ENCODE data around the gene NUDCD3. TPM values are rescaled to one million over a fixed set of nuclear protein-coding genes. Genes with fewer than 3 reads are reported as not detected.
"Not testable (repeated sequence)": the region's sequence is repeated elsewhere in the genome, so short reads cannot be mapped to it uniquely, and the experiment has no call there.

The NUDCD3 gene
- total RNA-seq, 1 experiment from 2014 or later: 68.1 TPM

GRCh38 chr7:44524811-44525388 lies 34.4 kb upstream of the NUDCD3 start:
- Histone ChIP-seq H3K36me3 (replicated peaks; ENCODE audit: control insufficient read depth, insufficient read depth, low read length) (no peaks in the 10 kb centered on the region), H3K27me3 (ENCODE audit: control insufficient read depth, insufficient read depth, low read length) (no peaks in the 10 kb centered on the region), H3K4me3 (ENCODE audit: insufficient read depth, low read depth, low read length) (no peak overlapping the region)
- DNase-seq: no peak

DNA sequence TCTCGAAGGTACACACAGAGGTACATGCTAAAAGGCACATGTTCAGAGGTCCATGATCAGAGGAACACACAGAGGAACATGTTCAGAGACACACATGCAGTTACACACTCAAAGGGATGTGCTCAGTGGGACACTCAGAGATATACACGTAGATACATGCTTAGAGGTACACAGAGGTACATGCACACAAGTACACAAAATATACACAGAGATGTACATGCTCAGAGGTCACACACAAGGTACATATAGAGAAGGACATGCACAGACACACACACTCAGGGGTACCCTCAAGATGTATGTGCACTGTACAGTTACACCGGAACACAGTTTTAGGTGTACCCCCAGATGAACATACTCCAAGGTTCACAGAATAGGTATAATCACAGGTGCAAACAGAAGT lies 31.9 kb upstream of the NUDCD3 start:
- Histone ChIP-seq H3K4me3 (ENCODE audit: insufficient read depth, low read depth, low read length) (no peak overlapping the region), H3K36me3 (replicated peaks; ENCODE audit: control insufficient read depth, insufficient read depth, low read length) (no peaks in the 10 kb centered on the region), H3K27me3 (ENCODE audit: control insufficient read depth, insufficient read depth, low read length) (no peaks in the 10 kb centered on the region)
- no peak for DNase-seq

GRCh38 chr7:44521347-44522095 lies 31.1 kb upstream of the NUDCD3 start:
- Histone ChIP-seq H3K4me3 (ENCODE audit: insufficient read depth, low read depth, low read length) (no peak overlapping the region), H3K36me3 (replicated peaks; ENCODE audit: control insufficient read depth, insufficient read depth, low read length) (no peaks in the 10 kb centered on the region), H3K27me3 (ENCODE audit: control insufficient read depth, insufficient read depth, low read length) (no peaks in the 10 kb centered on the region)
- DNase-seq: no peak

DNA sequence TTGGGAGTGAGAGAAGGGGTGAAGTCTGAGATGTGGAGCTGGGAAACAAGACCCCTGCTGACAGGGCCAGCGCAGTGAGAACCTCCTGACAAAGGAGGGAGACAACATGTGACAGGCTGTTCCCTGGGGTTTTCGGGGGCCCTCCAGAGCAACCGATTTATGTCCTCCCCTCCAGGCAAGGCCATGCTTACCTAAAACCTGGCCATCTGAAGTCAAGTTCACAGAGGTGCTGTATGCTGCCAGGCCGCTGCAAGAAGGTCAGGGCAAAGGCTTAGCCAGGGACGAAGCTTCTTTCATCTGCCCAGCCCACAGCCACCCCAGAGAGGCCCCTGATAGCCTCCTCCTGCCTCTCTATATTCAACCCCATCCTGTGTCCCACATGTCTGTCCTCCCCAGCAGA lies 30.1 kb upstream of the NUDCD3 start:
- Histone ChIP-seq H3K36me3 (replicated peaks; ENCODE audit: control insufficient read depth, insufficient read depth, low read length) (no peaks in the 10 kb centered on the region), H3K4me3 (ENCODE audit: insufficient read depth, low read depth, low read length) (no peak overlapping the region), H3K27me3 (ENCODE audit: control insufficient read depth, insufficient read depth, low read length) (no peaks in the 10 kb centered on the region)
- no peak for DNase-seq

GRCh38 chr7:44519546-44519945 lies 29.1 kb upstream of the NUDCD3 start:
- DNase-seq: no peak
- H3K27me3 ChIP-seq (ENCODE audit: control insufficient read depth, insufficient read depth, low read length): no peaks in the 10 kb centered on the region
- no peaks in the 10 kb centered on the region for H3K36me3 ChIP-seq (replicated peaks; ENCODE audit: control insufficient read depth, insufficient read depth, low read length)
- no peak overlapping the region for H3K4me3 ChIP-seq (ENCODE audit: insufficient read depth, low read depth, low read length)

DNA sequence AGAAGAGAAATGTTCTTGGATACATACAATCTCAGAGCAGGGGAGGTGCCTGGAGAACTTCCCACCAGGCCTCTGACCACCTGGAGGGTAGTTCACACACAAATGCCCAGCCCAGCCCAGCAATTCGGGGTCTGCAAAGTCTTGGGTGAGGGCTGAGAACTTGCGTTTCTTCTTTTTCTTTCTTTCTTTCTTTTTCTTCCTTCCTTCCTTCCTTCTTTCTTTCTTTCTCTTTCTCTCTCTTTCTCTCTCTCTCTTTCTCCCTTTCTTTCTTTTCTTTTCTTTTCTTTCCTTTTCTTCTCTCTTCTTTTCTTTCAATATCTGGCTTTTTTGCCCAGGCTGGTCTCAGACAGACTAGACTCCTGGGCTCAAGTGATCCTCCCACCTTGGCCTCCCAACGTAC lies 28.3 kb upstream of the NUDCD3 start:
- Histone ChIP-seq H3K36me3 (replicated peaks; ENCODE audit: control insufficient read depth, insufficient read depth, low read length) (no peaks in the 10 kb centered on the region), H3K27me3 (ENCODE audit: control insufficient read depth, insufficient read depth, low read length) (no peaks in the 10 kb centered on the region), H3K4me3 (ENCODE audit: insufficient read depth, low read depth, low read length) (no peak overlapping the region)
- DNase-seq: no peak

GRCh38 chr7:44517175-44517574 lies 26.7 kb upstream of the NUDCD3 start:
- Histone ChIP-seq H3K36me3 (replicated peaks; ENCODE audit: control insufficient read depth, insufficient read depth, low read length) (no peaks in the 10 kb centered on the region), H3K27me3 (ENCODE audit: control insufficient read depth, insufficient read depth, low read length) (no peaks in the 10 kb centered on the region), H3K4me3 (ENCODE audit: insufficient read depth, low read depth, low read length) (no peak overlapping the region)
- no peak for DNase-seq

DNA sequence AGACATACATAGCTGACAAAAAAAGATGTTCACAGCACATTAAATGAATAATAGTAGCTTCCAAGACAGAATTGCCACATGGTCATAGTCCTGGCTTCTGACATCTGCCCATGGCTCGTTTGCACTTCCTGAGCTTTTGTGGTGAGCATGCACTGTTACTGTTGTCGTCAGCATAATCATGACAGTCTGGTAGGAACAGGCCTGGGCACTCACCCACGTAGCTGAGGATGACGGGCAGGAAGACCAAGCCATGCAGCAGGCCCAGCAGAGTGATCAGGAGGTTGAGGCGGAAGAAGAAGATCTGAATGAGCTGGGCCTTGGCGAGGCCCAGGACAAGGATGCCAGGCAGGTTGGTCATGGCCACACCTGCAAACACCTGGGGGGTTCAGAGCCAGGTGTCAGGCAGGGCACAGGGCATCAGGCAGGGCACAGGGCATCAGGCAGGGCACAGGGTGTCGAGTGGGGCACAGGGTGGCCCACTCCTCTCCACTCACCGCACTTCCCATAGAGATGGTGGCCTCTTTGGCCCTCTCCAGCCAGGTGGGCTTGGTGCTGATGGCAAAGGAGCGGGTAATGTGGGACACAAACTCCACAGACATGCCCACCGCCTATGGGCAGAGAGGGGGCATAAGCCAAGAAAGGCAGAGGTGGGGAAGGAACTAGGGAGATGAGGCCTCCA lies 25.3 kb upstream of the NUDCD3 start:
- H3K4me3 ChIP-seq (ENCODE audit: insufficient read depth, low read depth, low read length): no peak overlapping the region
- no peaks in the 10 kb centered on the region for H3K27me3 ChIP-seq (ENCODE audit: control insufficient read depth, insufficient read depth, low read length)
- no peak for DNase-seq
- no peaks in the 10 kb centered on the region for H3K36me3 ChIP-seq (replicated peaks; ENCODE audit: control insufficient read depth, insufficient read depth, low read length)

DNA sequence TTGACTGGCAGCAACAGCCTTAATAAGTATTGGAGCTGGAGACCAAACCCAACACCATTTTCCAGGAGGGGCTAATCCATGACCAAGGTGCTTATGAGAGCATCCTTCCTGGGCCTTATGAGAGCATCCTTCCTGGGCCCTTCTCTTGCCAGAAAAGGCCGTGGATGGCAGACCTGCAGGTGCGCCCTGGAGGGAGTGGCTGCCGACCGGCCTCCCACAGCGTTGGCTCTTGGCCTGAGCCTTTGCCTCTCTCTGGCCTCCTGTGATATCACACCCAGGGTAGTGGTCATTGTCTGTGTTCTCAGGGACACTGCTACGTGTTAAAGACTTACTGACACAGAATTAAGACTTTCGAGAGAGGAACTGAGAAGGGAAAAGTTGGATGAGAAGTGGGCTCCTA lies 22.3 kb upstream of the NUDCD3 start:
- Histone ChIP-seq H3K27me3 (ENCODE audit: control insufficient read depth, insufficient read depth, low read length) (no peaks in the 10 kb centered on the region), H3K36me3 (replicated peaks; ENCODE audit: control insufficient read depth, insufficient read depth, low read length) (no peaks in the 10 kb centered on the region), H3K4me3 (ENCODE audit: insufficient read depth, low read depth, low read length) (no peak overlapping the region)
- no peak for DNase-seq

DNA sequence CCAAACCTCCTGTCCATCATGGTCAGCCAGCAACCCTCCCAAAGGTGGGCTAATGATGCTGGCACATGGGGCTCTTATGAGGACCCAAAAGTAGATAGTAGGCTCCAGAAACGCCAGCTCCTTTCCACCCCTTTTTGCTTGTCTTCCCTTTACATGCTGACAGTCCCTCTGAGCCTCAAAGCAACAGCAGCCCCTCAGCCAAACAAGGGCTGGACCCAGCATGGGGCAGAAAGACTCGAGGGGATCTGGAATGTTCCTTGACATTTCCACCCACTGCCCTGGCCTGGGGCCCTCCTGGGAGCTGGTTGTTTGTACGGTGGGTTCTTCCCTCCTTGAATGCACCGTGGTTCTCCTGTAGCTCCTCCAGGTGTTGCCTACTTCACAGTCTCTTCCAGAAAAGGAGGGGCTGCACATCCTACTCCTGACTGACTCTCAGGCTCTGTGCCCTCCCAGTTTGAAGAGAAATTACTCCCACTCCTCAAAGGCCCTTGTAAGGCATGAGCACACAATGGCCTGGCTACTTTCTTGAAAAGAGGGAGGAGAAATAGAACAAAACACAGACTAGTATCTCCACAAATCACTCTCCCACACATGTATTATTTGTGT lies 21.5 kb upstream of the NUDCD3 start:
- H3K27me3 ChIP-seq (ENCODE audit: control insufficient read depth, insufficient read depth, low read length): no peaks in the 10 kb centered on the region

GRCh38 chr7:44511236-44511635 lies 20.8 kb upstream of the NUDCD3 start:
- DNase-seq: no peak
- Histone ChIP-seq H3K36me3 (replicated peaks; ENCODE audit: control insufficient read depth, insufficient read depth, low read length) (no peaks in the 10 kb centered on the region), H3K4me3 (ENCODE audit: insufficient read depth, low read depth, low read length) (no peak overlapping the region), H3K27me3 (ENCODE audit: control insufficient read depth, insufficient read depth, low read length) (no peaks in the 10 kb centered on the region)

More for the DNA sequence above, 21.5 kb upstream of the NUDCD3 start:
- Histone ChIP-seq H3K4me3 (ENCODE audit: insufficient read depth, low read depth, low read length) (no peak overlapping the region), H3K36me3 (replicated peaks; ENCODE audit: control insufficient read depth, insufficient read depth, low read length) (no peaks in the 10 kb centered on the region)
- DNase-seq: no peak

DNA sequence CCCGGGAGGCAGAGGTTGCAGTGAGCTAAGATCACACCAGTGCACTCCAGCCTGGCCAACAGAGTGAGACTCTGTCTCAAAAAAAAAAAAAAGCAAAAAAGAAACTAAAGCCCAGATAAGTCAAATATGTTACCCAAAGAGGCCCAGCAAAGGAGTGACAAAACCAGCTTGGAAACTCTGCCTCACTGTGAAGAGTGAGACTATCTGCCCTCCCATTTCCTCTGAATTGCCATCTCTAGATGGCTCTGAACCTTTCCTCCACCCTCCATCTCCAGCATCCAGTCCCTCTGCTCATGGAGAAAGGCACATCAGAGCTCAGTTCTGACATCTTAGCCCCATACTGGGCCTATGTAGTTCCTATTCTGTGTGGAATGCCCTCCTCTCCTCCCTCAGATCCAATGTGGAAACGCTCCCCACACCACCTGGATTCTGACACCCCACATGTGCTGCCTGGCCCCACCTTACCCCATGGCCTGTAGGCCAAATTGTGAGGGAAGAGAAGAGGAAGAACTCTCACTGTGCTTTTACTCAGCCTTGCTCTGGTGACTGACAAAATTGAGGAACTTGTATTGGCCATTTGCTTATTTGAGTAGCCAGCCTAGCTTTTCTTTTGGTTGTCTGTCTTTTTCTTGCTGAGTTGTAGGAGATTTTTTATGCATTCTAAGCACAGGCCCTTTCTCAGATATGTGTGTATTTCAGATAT lies 18.0 kb upstream of the NUDCD3 start:
- no peak for DNase-seq

DNA sequence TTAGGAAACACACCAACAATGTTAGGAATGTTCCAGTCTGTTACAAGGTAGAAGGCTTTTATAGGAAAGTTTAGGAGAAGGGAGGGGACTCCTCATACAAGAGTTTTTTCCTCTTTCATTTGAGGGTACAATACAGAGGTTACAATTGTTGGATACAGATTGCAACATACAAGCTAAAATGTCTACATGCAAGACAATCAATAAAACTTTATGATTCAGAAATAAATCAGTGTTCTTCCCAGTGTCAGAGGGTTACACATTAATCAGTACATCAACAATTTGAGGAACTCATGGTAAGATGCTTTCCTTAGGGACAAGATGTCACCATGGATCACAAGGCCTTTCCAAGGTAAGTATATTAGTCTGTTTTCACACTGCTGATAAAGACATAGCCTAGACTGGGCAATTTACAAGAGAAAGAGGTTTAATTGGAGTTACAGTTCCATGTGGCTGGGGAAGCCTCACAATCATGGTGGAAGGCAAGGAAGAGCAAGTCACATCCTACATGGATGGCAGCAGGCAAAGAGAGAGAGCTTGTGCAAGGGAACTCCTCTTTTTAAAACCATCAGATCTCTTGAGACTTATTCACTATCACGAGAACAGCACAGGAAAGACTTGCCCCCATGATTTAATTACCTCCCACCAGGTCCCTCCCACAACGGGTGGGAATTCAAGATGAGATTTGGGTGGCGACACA lies 16.3 kb upstream of the NUDCD3 start:
- not testable (repeated sequence) for H3K36me3 ChIP-seq (replicated peaks; ENCODE audit: control insufficient read depth, insufficient read depth, low read length); DNase-seq; H3K27me3 ChIP-seq (ENCODE audit: control insufficient read depth, insufficient read depth, low read length); H3K4me3 ChIP-seq (ENCODE audit: insufficient read depth, low read depth, low read length)

More for the DNA sequence above, 18.0 kb upstream of the NUDCD3 start:
- Histone ChIP-seq H3K4me3 (ENCODE audit: insufficient read depth, low read depth, low read length) (no peak overlapping the region), H3K36me3 (replicated peaks; ENCODE audit: control insufficient read depth, insufficient read depth, low read length) (no peaks in the 10 kb centered on the region), H3K27me3 (ENCODE audit: control insufficient read depth, insufficient read depth, low read length) (no peaks in the 10 kb centered on the region)

DNA sequence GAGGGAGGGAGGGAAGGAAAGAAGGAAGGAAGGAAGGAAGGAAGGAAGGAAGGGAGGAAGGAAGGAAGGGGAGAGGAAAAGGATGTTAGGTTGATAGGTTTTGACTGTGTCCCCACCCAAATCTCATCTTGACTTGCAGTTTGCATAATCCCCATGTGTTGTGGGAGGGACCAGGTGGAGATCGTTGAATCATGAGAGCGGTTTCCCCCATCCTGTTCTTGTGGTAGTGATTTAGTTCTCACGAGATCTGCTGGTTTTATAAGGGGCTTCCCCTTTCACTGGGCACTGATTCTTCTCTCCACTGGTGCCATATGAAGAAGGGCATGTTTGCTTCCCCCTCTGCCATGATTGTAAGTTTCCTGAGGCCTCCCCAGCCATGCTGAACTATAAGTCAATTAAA lies 15.1 kb upstream of the NUDCD3 start:
- DNase-seq: no peak
- Histone ChIP-seq H3K4me3 (ENCODE audit: insufficient read depth, low read depth, low read length) (no peak overlapping the region), H3K36me3 (replicated peaks; ENCODE audit: control insufficient read depth, insufficient read depth, low read length) (no peaks in the 10 kb centered on the region), H3K27me3 (ENCODE audit: control insufficient read depth, insufficient read depth, low read length) (no peaks in the 10 kb centered on the region)
